Ishikawa (cell line): ENCODE measurements around the gene MAEA.

Experiments used
- CEBPB ChIP-seq: IDR thresholded peaks from 2 replicates; pipeline ENCODE4 v1.6.1; 2012
- CREB1 ChIP-seq: IDR thresholded peaks from 2 replicates; pipeline ENCODE4 v1.6.1; 2012; ENCODE audit warnings: low read depth
- EGR1 ChIP-seq: IDR thresholded peaks from 2 replicates; pipeline ENCODE4 v1.6.1; 2012
- EP300 ChIP-seq: IDR thresholded peaks from 2 replicates; pipeline ENCODE4 v1.6.1; 2012; ENCODE audit warnings: borderline replicate concordance
- FOXM1 ChIP-seq: IDR thresholded peaks from 2 replicates; pipeline ENCODE4 v1.6.1; 2012; ENCODE audit warnings: low read depth, borderline replicate concordance
- MAX ChIP-seq: IDR thresholded peaks from 2 replicates; pipeline ENCODE4 v1.6.1; 2012
- NFIC ChIP-seq: IDR thresholded peaks from 2 replicates; pipeline ENCODE4 v1.6.1; 2012
- RAD21 ChIP-seq: IDR thresholded peaks from 2 replicates; pipeline ENCODE4 v1.6.1; 2012; ENCODE audit warnings: low read depth
- REST ChIP-seq: IDR thresholded peaks from 2 replicates; pipeline ENCODE4 v1.6.1; 2012; ENCODE audit warnings: low read depth, mild to moderate bottlenecking
- TAF1 ChIP-seq: IDR thresholded peaks from 2 replicates; pipeline ENCODE4 v1.6.1; 2012; ENCODE audit warnings: low read depth, mild to moderate bottlenecking
- TCF12 ChIP-seq: IDR thresholded peaks from 2 replicates; pipeline ENCODE4 v1.6.1; 2012; ENCODE audit warnings: low read depth
- TEAD4 ChIP-seq: IDR thresholded peaks from 2 replicates; pipeline ENCODE4 v1.6.1; 2012
- USF1 ChIP-seq: IDR thresholded peaks from 2 replicates; pipeline ENCODE4 v1.6.1; 2012
- YY1 ChIP-seq: IDR thresholded peaks from 2 replicates; pipeline ENCODE4 v1.6.1; 2012; ENCODE audit warnings: low read depth
- ZBTB7A ChIP-seq: IDR thresholded peaks from 2 replicates; pipeline ENCODE4 v1.6.1; 2012; ENCODE audit warnings: low read depth

Gene MAEA

GRCh38 chr4:1348746-1349145 lies 59.1 kb downstream of the MAEA start:
- no peak for TF ChIP-seq FOXM1
- TF ChIP-seq CEBPB = no peak
- no peak for TF ChIP-seq RAD21
- TF ChIP-seq TCF12 = no peak
- no peak for TF ChIP-seq TEAD4
- TF ChIP-seq ZBTB7A = no peak

GRCh38 chr4:1349359-1350168 lies 59.9 kb downstream of the MAEA start:
- TF ChIP-seq YY1 = no peak
- TF ChIP-seq RAD21 = no peak
- TF ChIP-seq FOXM1 = no peak
- no peak for TF ChIP-seq TAF1
- no peak for TF ChIP-seq EP300
- no peak for TF ChIP-seq CREB1
- no peak for TF ChIP-seq TCF12
- no peak for TF ChIP-seq REST
- no peak for TF ChIP-seq CEBPB
- TF ChIP-seq MAX = no peak

- TF ChIP-seq CEBPB (no peak), USF1 (no peak), FOXM1 (no peak), REST (no peak), ZBTB7A (no peak), EGR1 (no peak), RAD21 (no peak), TCF12 (no peak), MAX (no peak), CREB1 (no peak), YY1 (no peak), NFIC (no peak)
Measured at GRCh38 chr4:1350169-1350520, 60.5 kb downstream of the MAEA start.

- peak; percentile 72 for TF ChIP-seq RAD21
- TF ChIP-seq EGR1 = no peak
- TF ChIP-seq CEBPB = no peak
Measured at GRCh38 chr4:1351854-1352566, 62.3 kb downstream of the MAEA start.

GRCh38 chr4:1352567-1352900 lies 62.8 kb downstream of the MAEA start:
- TF ChIP-seq CREB1 (no peak), TAF1 (no peak)

GRCh38 chr4:1353186-1354055 lies 63.7 kb downstream of the MAEA start:
- no peak for TF ChIP-seq MAX
- TF ChIP-seq TCF12 = no peak
- TF ChIP-seq USF1 = no peak
- no peak for TF ChIP-seq FOXM1
